ENCODE data around the gene PRR23B.
"Not testable (repeated sequence)": the region's sequence is repeated elsewhere in the genome, so short reads cannot be mapped to it uniquely, and the experiment has no call there.

The PRR23B gene

GRCh38 chr3:139020868-139021234, at the start of gene PRR23B:
Gene PRR23B (minus strand): TSS chr3:139020926. CDS start chr3:139020661, 265 bp downstream.
- Mint-ChIP-seq H3K27me3 (no peaks in the 10 kb centered on the region), H3K27ac (no peak within 1 kb of the TSS)

GRCh38 chr3:139062918-139063317, 42.2 kb upstream of the PRR23B start:
- no peaks in the 10 kb centered on the region for H3K9me3 Mint-ChIP-seq
- no peaks in the 10 kb centered on the region for H3K36me3 Mint-ChIP-seq
- no peak for DNase-seq
- H3K4me1 Mint-ChIP-seq, result no peaks in the 10 kb centered on the region
- H3K27me3 Mint-ChIP-seq, result no peaks in the 10 kb centered on the region
- no peak overlapping the region for H3K4me3 Mint-ChIP-seq
- no peak overlapping the region for H3K27ac Mint-ChIP-seq
- CTCF ChIA-PET, result no interaction called here

More at GRCh38 chr3:139020868-139021234, at the start of gene PRR23B:
- Mint-ChIP-seq H3K4me3 (no peak within 1 kb of the TSS), H3K4me1 (no peaks in the 10 kb centered on the region), H3K36me3 (no peaks in the 10 kb centered on the region), H3K9me3 (peaks cover 6% of the 10 kb centered on the region)
- DNase-seq, result no peak
- CTCF ChIA-PET, result no interaction called here

- H3K9me3 Mint-ChIP-seq, result peaks cover 7% of the 10 kb centered on the region
- DNase-seq, result no peak
These were observed 32.3 kb upstream of the PRR23B start for GRCh38 chr3:139052802-139053600.

GRCh38 chr3:139044366-139045210, 23.9 kb upstream of the PRR23B start, which contains the start of gene PRR23C:
Gene PRR23C (minus strand): TSS chr3:139044892. CDS start chr3:139044620, 272 bp downstream.
- no peaks in the 10 kb centered on the region for H3K27me3 Mint-ChIP-seq
- no peak for DNase-seq
- H3K4me3 Mint-ChIP-seq, result no peak within 1 kb of the TSS
- CTCF ChIA-PET, result no interaction called here
- H3K27ac Mint-ChIP-seq, result no peak within 1 kb of the TSS
- H3K4me1 Mint-ChIP-seq, result no peaks in the 10 kb centered on the region
- no peaks in the 10 kb centered on the region for H3K36me3 Mint-ChIP-seq
- peaks cover 12% of the 10 kb centered on the region for H3K9me3 Mint-ChIP-seq

More at GRCh38 chr3:139052802-139053600, 32.3 kb upstream of the PRR23B start:
- no peaks in the 10 kb centered on the region for H3K27me3 Mint-ChIP-seq
- H3K27ac Mint-ChIP-seq, result no peak overlapping the region
- CTCF ChIA-PET, result no interaction called here
- H3K4me1 Mint-ChIP-seq, result no peaks in the 10 kb centered on the region
- no peak overlapping the region for H3K4me3 Mint-ChIP-seq
- no peaks in the 10 kb centered on the region for H3K36me3 Mint-ChIP-seq

GRCh38 chr3:139043554-139044365, 23.0 kb upstream of the PRR23B start:
- H3K4me3 Mint-ChIP-seq, result no peak overlapping the region
- CTCF ChIA-PET, result no interaction called here
- H3K4me1 Mint-ChIP-seq, result no peaks in the 10 kb centered on the region
- H3K27me3 Mint-ChIP-seq, result no peaks in the 10 kb centered on the region
- H3K36me3 Mint-ChIP-seq, result no peaks in the 10 kb centered on the region
- no peak overlapping the region for H3K27ac Mint-ChIP-seq
- peaks cover 12% of the 10 kb centered on the region for H3K9me3 Mint-ChIP-seq
- DNase-seq, result no peak

GRCh38 chr3:139037478-139037877, 16.8 kb upstream of the PRR23B start:
- no peaks in the 10 kb centered on the region for H3K4me1 Mint-ChIP-seq
- H3K27me3 Mint-ChIP-seq, result no peaks in the 10 kb centered on the region
- no peaks in the 10 kb centered on the region for H3K9me3 Mint-ChIP-seq
- DNase-seq, result no peak
- CTCF ChIA-PET, result no interaction called here
- H3K27ac Mint-ChIP-seq, result no peak overlapping the region
- no peak overlapping the region for H3K4me3 Mint-ChIP-seq
- H3K36me3 Mint-ChIP-seq, result no peaks in the 10 kb centered on the region

- Mint-ChIP-seq H3K36me3 (no peaks in the 10 kb centered on the region), H3K27me3 (no peaks in the 10 kb centered on the region), H3K4me1 (no peaks in the 10 kb centered on the region), H3K9me3 (peaks cover 8% of the 10 kb centered on the region), H3K4me3 (no peak overlapping the region), H3K27ac (no peak overlapping the region)
- DNase-seq, result no peak
- CTCF ChIA-PET, result no interaction called here
These were observed 11.7 kb upstream of the PRR23B start for GRCh38 chr3:139032326-139033002.

GRCh38 chr3:139030576-139030975, 9.8 kb upstream of the PRR23B start:
- H3K36me3 Mint-ChIP-seq, H3K9me3 Mint-ChIP-seq, H3K4me3 Mint-ChIP-seq, H3K4me1 Mint-ChIP-seq, H3K27ac Mint-ChIP-seq, CTCF ChIA-PET, DNase-seq, H3K27me3 Mint-ChIP-seq: not testable (repeated sequence)

GRCh38 chr3:139024968-139025367, 4.2 kb upstream of the PRR23B start:
- no peak for DNase-seq
- Mint-ChIP-seq H3K4me1 (no peaks in the 10 kb centered on the region), H3K27me3 (no peaks in the 10 kb centered on the region), H3K36me3 (no peaks in the 10 kb centered on the region), H3K27ac (no peak overlapping the region), H3K9me3 (peaks cover 5% of the 10 kb centered on the region), H3K4me3 (no peak overlapping the region)
- CTCF ChIA-PET, result no interaction called here

GRCh38 chr3:139020036-139020867, 474 bp downstream of the PRR23B start:
- H3K27ac Mint-ChIP-seq, result no peak overlapping the region
- no peaks in the 10 kb centered on the region for H3K4me1 Mint-ChIP-seq
- no peaks in the 10 kb centered on the region for H3K36me3 Mint-ChIP-seq
- no peak overlapping the region for H3K4me3 Mint-ChIP-seq
- H3K9me3 Mint-ChIP-seq, result peaks cover 6% of the 10 kb centered on the region
- H3K27me3 Mint-ChIP-seq, result no peaks in the 10 kb centered on the region
- CTCF ChIA-PET, result interaction anchor here (0.7 kb wide), 1 partner anchor 230 kb away, joined by 3 read pairs; no protein-coding TSS in a partner anchor
- DNase-seq, result no peak

- no peak overlapping the region for H3K27ac Mint-ChIP-seq
- no peaks in the 10 kb centered on the region for H3K27me3 Mint-ChIP-seq
- no peaks in the 10 kb centered on the region for H3K36me3 Mint-ChIP-seq
- peaks cover 10% of the 10 kb centered on the region for H3K9me3 Mint-ChIP-seq
- H3K4me3 Mint-ChIP-seq, result no peak overlapping the region
- DNase-seq, result no peak
- CTCF ChIA-PET, result interaction anchor here (1.1 kb wide), 1 partner anchor 69 kb away, joined by 3 read pairs; no protein-coding TSS in a partner anchor
- H3K4me1 Mint-ChIP-seq, result no peaks in the 10 kb centered on the region
These were observed 4.2 kb downstream of the PRR23B start for GRCh38 chr3:139016430-139017048.

- CTCF ChIA-PET, result no interaction called here
These were observed 14.5 kb downstream of the PRR23B start, which contains the start of gene PRR23A for GRCh38 chr3:139006051-139006716. Gene PRR23A (minus strand): TSS chr3:139006268. CDS start chr3:139006268, 0 bp downstream.

More at GRCh38 chr3:139006051-139006716, 14.5 kb downstream of the PRR23B start, which contains the start of gene PRR23A:
- Mint-ChIP-seq H3K4me3 (no peak within 1 kb of the TSS), H3K4me1 (no peaks in the 10 kb centered on the region), H3K36me3 (no peaks in the 10 kb centered on the region), H3K27me3 (no peaks in the 10 kb centered on the region), H3K9me3 (peaks cover 7% of the 10 kb centered on the region), H3K27ac (no peak within 1 kb of the TSS)
- DNase-seq, result no peak

Measured in activated naive CD4-positive, alpha-beta T cell treated with anti-CD3 and anti-CD28 coated beads, Interleukin-2, amount 10 ng/mL, durations not matched to agents 7 days and 5 days (primary cell).